Neutrophil (primary cell): ENCODE data around the gene VWA3A.
"Not testable (repeated sequence)": the region's sequence is repeated elsewhere in the genome, so short reads cannot be mapped to it uniquely, and the experiment has no call there.

Experiments
- H3K27ac ChIP-seq: fragments of 200-600 bp; sonication (generic); 2 replicates; pipeline ENCODE4 v1.5.1; 2016; ENCODE audit warnings: mild to moderate bottlenecking, moderate library complexity
- H3K27me3 ChIP-seq: fragments of 200-600 bp; sonication (generic); 2 replicates; pipeline ENCODE4 v1.6.0; 2016; ENCODE audit warnings: mild to moderate bottlenecking
- H3K36me3 ChIP-seq: fragments of 200-600 bp; sonication (generic); 2 replicates; pipeline ENCODE4 v1.5.1; 2017
- H3K4me1 ChIP-seq, 2 experiments: fragments of 200-600 bp in 1 of 2; sonication (generic) in 1 of 2; 1 replicate in 1 of 2; 2 replicates in 1 of 2; pipeline versions ENCODE4 v1.5.1 to v1.6.1; 2013 to 2016; ENCODE audit warnings: low read depth in 1 of 2, low read length in 1 of 2, mild to moderate bottlenecking in 1 of 2, moderate library complexity in 1 of 2; ENCODE audit not compliant: control insufficient read depth in 1 of 2, insufficient read depth in 1 of 2
- H3K4me3 ChIP-seq, 2 experiments: fragments of 200-600 bp in 1 of 2; sonication (generic) in 1 of 2; 1 replicate in 1 of 2; 2 replicates in 1 of 2; pipeline ENCODE4 v1.5.1; 2013 to 2016; ENCODE audit warnings: low read depth in 1 of 2, low read length in 1 of 2, mild to moderate bottlenecking in 1 of 2, moderate library complexity in 1 of 2
- H3K9me3 ChIP-seq: fragments of 200-600 bp; sonication (generic); 2 replicates; pipeline ENCODE4 v1.5.1; 2016
- CTCF ChIP-seq: fragments of 200-600 bp; sonication (generic); IDR thresholded peaks from 2 replicates; pipeline ENCODE4 v1.5.1; 2016; ENCODE audit warnings: antibody characterized with exemption

VWA3A gene

GRCh38 chr16:22092143-22092933 lies at the start of gene VWA3A:
TSS of gene VWA3A (plus strand) at chr16:22092541. CDS start at chr16:22092638, 97 bp downstream.
- H3K27ac ChIP-seq, result no peak within 1 kb of the TSS
- no peak for TF ChIP-seq CTCF
- H3K27me3 ChIP-seq, result peaks cover 1% of the 10 kb centered on the region

GRCh38 chr16:22043882-22044281 lies 48.5 kb upstream of the VWA3A start:
- H3K27me3 ChIP-seq, H3K4me1 ChIP-seq, H3K9me3 ChIP-seq, H3K4me3 ChIP-seq, H3K27ac ChIP-seq, H3K36me3 ChIP-seq: not testable (repeated sequence)

More at GRCh38 chr16:22092143-22092933, at the start of gene VWA3A:
- Histone ChIP-seq H3K9me3 (no peaks in the 10 kb centered on the region), H3K36me3 (no peaks in the 10 kb centered on the region), H3K4me3 (no peak within 1 kb of the TSS), H3K4me1 (no peaks in the 10 kb centered on the region)

GRCh38 chr16:22045888-22046287 lies 46.5 kb upstream of the VWA3A start:
- H3K36me3 ChIP-seq, H3K9me3 ChIP-seq, H3K4me3 ChIP-seq, H3K27ac ChIP-seq, H3K27me3 ChIP-seq, H3K4me1 ChIP-seq: not testable (repeated sequence)

- TF ChIP-seq CTCF, result no peak
- no peak overlapping the region for H3K27ac ChIP-seq
Measured at GRCh38 chr16:22050963-22051362, 41.4 kb upstream of the VWA3A start.

GRCh38 chr16:22052980-22053379 lies 39.4 kb upstream of the VWA3A start:
- H3K36me3 ChIP-seq, result no peaks in the 10 kb centered on the region
- no peak overlapping the region for H3K4me3 ChIP-seq
- TF ChIP-seq CTCF, result no peak
- no peaks in the 10 kb centered on the region for H3K9me3 ChIP-seq
- H3K27me3 ChIP-seq, result no peaks in the 10 kb centered on the region
- H3K4me1 ChIP-seq, result no peaks in the 10 kb centered on the region
- H3K27ac ChIP-seq, result no peak overlapping the region

More at GRCh38 chr16:22050963-22051362, 41.4 kb upstream of the VWA3A start:
- no peak overlapping the region for H3K4me3 ChIP-seq
- no peaks in the 10 kb centered on the region for H3K9me3 ChIP-seq
- no peaks in the 10 kb centered on the region for H3K27me3 ChIP-seq
- H3K36me3 ChIP-seq, result no peaks in the 10 kb centered on the region
- H3K4me1 ChIP-seq, result no peaks in the 10 kb centered on the region

GRCh38 chr16:22053921-22054341 lies 38.4 kb upstream of the VWA3A start:
- Histone ChIP-seq H3K4me1 (no peaks in the 10 kb centered on the region), H3K36me3 (no peaks in the 10 kb centered on the region), H3K9me3 (no peaks in the 10 kb centered on the region), H3K27me3 (no peaks in the 10 kb centered on the region), H3K4me3 (no peak overlapping the region), H3K27ac (no peak overlapping the region)
- TF ChIP-seq CTCF, result no peak
